ENCODE results near the gene DHRS7. TPM values are rescaled to one million over a fixed set of nuclear protein-coding genes. Genes with fewer than 3 reads are reported as not detected.

Gene DHRS7
- total and polyA plus RNA-seq, 3 donors from 2014 or later: 14.6 to 22.9 (median 20.9) TPM

- no peaks in the 10 kb centered on the region for H3K9me3 ChIP-seq
- TF ChIP-seq, protein P1, sequence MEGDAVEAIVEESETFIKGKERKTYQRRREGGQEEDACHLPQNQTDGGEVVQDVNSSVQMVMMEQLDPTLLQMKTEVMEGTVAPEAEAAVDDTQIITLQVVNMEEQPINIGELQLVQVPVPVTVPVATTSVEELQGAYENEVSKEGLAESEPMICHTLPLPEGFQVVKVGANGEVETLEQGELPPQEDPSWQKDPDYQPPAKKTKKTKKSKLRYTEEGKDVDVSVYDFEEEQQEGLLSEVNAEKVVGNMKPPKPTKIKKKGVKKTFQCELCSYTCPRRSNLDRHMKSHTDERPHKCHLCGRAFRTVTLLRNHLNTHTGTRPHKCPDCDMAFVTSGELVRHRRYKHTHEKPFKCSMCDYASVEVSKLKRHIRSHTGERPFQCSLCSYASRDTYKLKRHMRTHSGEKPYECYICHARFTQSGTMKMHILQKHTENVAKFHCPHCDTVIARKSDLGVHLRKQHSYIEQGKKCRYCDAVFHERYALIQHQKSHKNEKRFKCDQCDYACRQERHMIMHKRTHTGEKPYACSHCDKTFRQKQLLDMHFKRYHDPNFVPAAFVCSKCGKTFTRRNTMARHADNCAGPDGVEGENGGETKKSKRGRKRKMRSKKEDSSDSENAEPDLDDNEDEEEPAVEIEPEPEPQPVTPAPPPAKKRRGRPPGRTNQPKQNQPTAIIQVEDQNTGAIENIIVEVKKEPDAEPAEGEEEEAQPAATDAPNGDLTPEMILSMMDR (IDR thresholded peaks at IDR 0.05): no peak
- no peak for TF ChIP-seq POLR2A (IDR thresholded peaks at IDR 0.05)
- H3K36me3 ChIP-seq (ENCODE audit: low read depth, missing control alignments): no peaks in the 10 kb centered on the region
- H3K27ac ChIP-seq: no peak overlapping the region
- DNase-seq: no peak
- no peak overlapping the region for H3K4me3 ChIP-seq
- no peaks in the 10 kb centered on the region for H3K4me1 ChIP-seq
- H3K27me3 ChIP-seq: no peaks in the 10 kb centered on the region
- intact Hi-C loops (cut with DNase I; ENCODE audit: low total_unique reads): no loop called here
Measured at GRCh38 chr14:60125918-60126317, 39.3 kb downstream of the DHRS7 start.

- H3K4me1 ChIP-seq: no peaks in the 10 kb centered on the region
- DNase-seq: no peak
- no peak for TF ChIP-seq POLR2A (IDR thresholded peaks at IDR 0.05)
- TF ChIP-seq, protein P1 (IDR thresholded peaks at IDR 0.05): no peak
- H3K36me3 ChIP-seq (ENCODE audit: low read depth, missing control alignments): no peaks in the 10 kb centered on the region
- H3K4me3 ChIP-seq: no peak overlapping the region
- H3K27me3 ChIP-seq: no peaks in the 10 kb centered on the region
- intact Hi-C loops (cut with DNase I; ENCODE audit: low total_unique reads): no loop called here
- H3K27ac ChIP-seq: no peak overlapping the region
- WGBS, 2 donors: 77 to 92% methylated on average over 4 of the region's 4 CpGs
- no peaks in the 10 kb centered on the region for H3K9me3 ChIP-seq
Measured at GRCh38 chr14:60116181-60116580, 49.0 kb downstream of the DHRS7 start.

DNA sequence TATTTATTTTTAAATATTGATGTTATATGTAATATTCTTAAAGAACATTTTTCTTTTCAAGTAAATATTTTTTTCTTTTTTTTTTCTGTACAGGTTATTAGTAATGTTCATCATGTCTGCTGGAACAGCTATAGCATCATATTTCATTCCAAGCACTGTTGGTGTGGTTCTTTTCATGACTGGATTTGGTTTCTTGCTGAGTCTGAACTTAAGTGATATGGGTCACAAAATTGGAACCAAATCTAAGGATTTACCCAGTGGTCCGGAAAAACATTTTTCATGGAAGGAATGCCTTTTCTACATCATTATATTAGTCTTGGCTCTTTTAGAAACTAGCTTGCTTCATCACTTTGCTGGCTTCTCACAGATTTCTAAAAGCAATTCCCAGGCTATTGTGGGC lies 50.3 kb downstream of the DHRS7 start:
- intact Hi-C loops (cut with DNase I; ENCODE audit: low total_unique reads): no loop called here
- H3K27ac ChIP-seq: no peak overlapping the region
- DNase-seq: no peak
- H3K4me1 ChIP-seq: no peaks in the 10 kb centered on the region
- 0% methylated on average over 1 of the region's 1 CpG for WGBS, 2 donors
- H3K4me3 ChIP-seq: no peak overlapping the region
- no peaks in the 10 kb centered on the region for H3K9me3 ChIP-seq
- no peaks in the 10 kb centered on the region for H3K27me3 ChIP-seq
- TF ChIP-seq POLR2A (IDR thresholded peaks at IDR 0.05): no peak
- TF ChIP-seq, protein P1 (IDR thresholded peaks at IDR 0.05): no peak
- H3K36me3 ChIP-seq (ENCODE audit: low read depth, missing control alignments): no peaks in the 10 kb centered on the region

DNA sequence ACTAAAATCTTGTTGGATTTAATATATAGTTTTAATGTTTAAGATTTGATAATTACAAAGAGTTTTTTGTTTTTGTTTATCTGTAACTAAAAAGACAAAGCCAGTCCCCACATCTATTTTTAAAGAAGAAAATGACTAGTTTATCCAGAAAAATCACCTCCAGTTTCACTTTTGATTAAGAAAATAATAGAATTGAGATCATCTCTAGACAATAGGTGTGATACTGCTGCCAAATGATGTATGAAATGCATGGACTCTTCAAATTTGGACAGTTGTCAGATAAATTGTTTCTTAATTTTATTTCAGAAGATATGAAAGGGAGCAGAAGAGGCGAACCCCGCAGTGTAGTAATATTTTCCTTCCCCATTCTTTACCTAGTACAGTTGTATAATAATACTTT lies 53.5 kb downstream of the DHRS7 start:
- H3K27me3 ChIP-seq: no peaks in the 10 kb centered on the region
- intact Hi-C loops (cut with DNase I; ENCODE audit: low total_unique reads): no loop called here
- WGBS, 2 donors: 90 to 96% methylated on average over 2 of the region's 2 CpGs
- H3K27ac ChIP-seq: no peak overlapping the region
- peaks cover 4% of the 10 kb centered on the region for H3K4me1 ChIP-seq
- H3K36me3 ChIP-seq (ENCODE audit: low read depth, missing control alignments): no peaks in the 10 kb centered on the region
- TF ChIP-seq, protein P1 (IDR thresholded peaks at IDR 0.05): no peak
- TF ChIP-seq POLR2A (IDR thresholded peaks at IDR 0.05): no peak
- no peaks in the 10 kb centered on the region for H3K9me3 ChIP-seq
- no peak for DNase-seq
- H3K4me3 ChIP-seq: no peak overlapping the region

DNA sequence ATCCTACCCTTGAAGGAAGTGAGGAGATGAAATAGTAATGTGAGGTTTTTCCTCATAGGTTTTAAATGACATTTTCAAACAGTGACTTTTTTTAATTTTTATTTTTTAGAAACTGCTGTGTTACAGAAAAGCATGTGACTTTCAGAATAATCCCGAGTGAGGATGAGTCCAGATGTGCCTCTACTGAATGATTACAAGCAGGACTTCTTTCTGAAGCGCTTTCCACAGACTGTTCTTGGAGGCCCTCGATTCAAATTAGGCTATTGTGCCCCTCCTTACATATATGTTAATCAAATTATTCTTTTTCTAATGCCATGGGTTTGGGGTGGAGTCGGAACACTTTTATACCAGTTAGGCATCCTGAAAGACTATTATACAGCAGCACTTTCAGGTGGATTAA lies 57.7 kb downstream of the DHRS7 start:
- Histone ChIP-seq H3K36me3 (ENCODE audit: low read depth, missing control alignments) (no peaks in the 10 kb centered on the region), H3K27me3 (no peaks in the 10 kb centered on the region), H3K9me3 (no peaks in the 10 kb centered on the region), H3K4me1 (peaks cover 11% of the 10 kb centered on the region), H3K4me3 (no peak overlapping the region), H3K27ac (no peak overlapping the region)
- TF ChIP-seq, protein P1 (IDR thresholded peaks at IDR 0.05): no peak
- no peak for TF ChIP-seq POLR2A (IDR thresholded peaks at IDR 0.05)
- intact Hi-C loops (cut with DNase I; ENCODE audit: low total_unique reads): no loop called here
- WGBS, 2 donors: 77 to 80% methylated on average over 4 of the region's 4 CpGs
- no peak for DNase-seq
